GM12878 (cell line): ENCODE data around the gene PTPRN2. TPM values are rescaled to one million over a fixed set of nuclear protein-coding genes. Genes with fewer than 3 reads are reported as not detected.

ENCODE experiments used
- ATAC-seq: fragments of 200-7000 bp; cut with Tn5 transposase; 3 replicates; pipeline ENCODE4 v1.9.1; 2020; ENCODE audit warnings: mild to moderate bottlenecking, moderate library complexity
- BruUV-seq: library from RNA; stranded (reverse); fragments of 400-500 nt; replicated peaks from 2 replicates; lab custom pipeline; 2021; lab: Mats Ljungman, UMichigan
- CTCF ChIA-PET: fragments of 300-600 bp; sonication (Branson Sonifier 250); formaldehyde crosslinking; extraction: SDS; loops from one replicate; lab custom pipeline; 2021; ENCODE audit warnings: inconsistent platforms; lab: Yijun Ruan, JAX
- POLR2A ChIA-PET: fragments of 350-600 bp; formaldehyde crosslinking; extraction: SDS; loops from one replicate; lab custom pipeline; 2021; ENCODE audit warnings: inconsistent platforms; lab: Charles Lee
- RAD21 ChIA-PET: fragments of 300-600 bp; sonication (Branson Sonifier 250); formaldehyde crosslinking; loops from one replicate; lab custom pipeline; 2023; ENCODE audit warnings: antibody characterized with exemption; ENCODE audit not compliant: unreplicated experiment; lab: Charles Lee
- SMC1A ChIA-PET: fragments of 300-600 bp; sonication (Branson Sonifier 250); formaldehyde crosslinking; loops from one replicate; lab custom pipeline; 2023; ENCODE audit not compliant: unreplicated experiment, uncharacterized antibody; lab: Charles Lee
- DNase-seq: peaks from one replicate; pipeline ENCODE4 v3.0.0-alpha.2; 2011; ENCODE audit warnings: low read depth, low spot score
- FAIRE-seq: peaks from 3 replicates; lab custom pipeline; 2011; peaks lifted over from hg19 to GRCh38; lab: Jason Lieb, UNC
- H2AFZ ChIP-seq: 2 replicates; pipeline ENCODE4 v1.6.0; 2011; ENCODE audit warnings: low read depth, low read length, control low read depth; ENCODE audit not compliant: control insufficient read depth
- H3K27ac ChIP-seq: 2 replicates; pipeline ENCODE4 v1.5.1; 2011; ENCODE audit warnings: control low read depth; ENCODE audit not compliant: control insufficient read depth, insufficient read depth
- H3K27me3 ChIP-seq, 2 experiments: replicated peaks in 1 of 2; 2 replicates each; pipeline versions ENCODE4 v1.6.0 to v1.6.1; 2011; ENCODE audit warnings: low read length in 1 of 2; ENCODE audit not compliant: control insufficient read depth in 2 of 2, insufficient read depth in 2 of 2
- H3K36me3 ChIP-seq, 2 experiments: 2 replicates each; pipeline ENCODE4 v1.5.1; 2011; ENCODE audit warnings: low read length in 1 of 2; ENCODE audit not compliant: control insufficient read depth in 2 of 2, insufficient read depth in 2 of 2
- H3K4me1 ChIP-seq: 2 replicates; pipeline ENCODE4 v1.6.1; 2011; ENCODE audit warnings: mild to moderate bottlenecking, low read length, moderate library complexity, mixed read lengths; ENCODE audit not compliant: control insufficient read depth, insufficient read depth
- H3K4me2 ChIP-seq: 2 replicates; pipeline ENCODE4 v1.6.0; 2011; ENCODE audit warnings: control low read depth; ENCODE audit not compliant: control insufficient read depth, insufficient read depth
- H3K4me3 ChIP-seq: fragments of 200-600 bp; sonication (generic); 2 replicates; pipeline ENCODE4 v1.5.1; 2016
- H3K79me2 ChIP-seq: 2 replicates; pipeline ENCODE4 v1.6.0; 2011; ENCODE audit warnings: low read length; ENCODE audit not compliant: control insufficient read depth, insufficient read depth
- H3K9ac ChIP-seq: 2 replicates; pipeline ENCODE4 v1.8.0; 2011; ENCODE audit warnings: low read length, control low read depth, mixed read lengths; ENCODE audit not compliant: control insufficient read depth, insufficient read depth
- H3K9me3 ChIP-seq: replicated peaks from 3 replicates; pipeline ENCODE4 v1.5.1; 2011; ENCODE audit warnings: mild to moderate bottlenecking, low read length; ENCODE audit not compliant: control insufficient read depth, insufficient read depth
- H4K20me1 ChIP-seq: 2 replicates; pipeline ENCODE4 v1.6.0; 2011; ENCODE audit not compliant: control insufficient read depth, insufficient read depth
- MEF2A ChIP-seq: IDR thresholded peaks from 2 replicates; pipeline ENCODE4 v1.6.1; 2011; ENCODE audit warnings: low read depth, mild to moderate bottlenecking, low read length, moderate library complexity; ENCODE audit not compliant: insufficient read depth
- MXI1 ChIP-seq: fragments of 150-350 bp; IDR thresholded peaks from 2 replicates; pipeline ENCODE4 v1.6.1; 2011; ENCODE audit warnings: low read depth, mild to moderate bottlenecking, inconsistent platforms, low read length, improper control_type of control experiment
- RBBP5 ChIP-seq: fragments of 200-600 bp; sonication (generic); conservative IDR thresholded peaks from 2 replicates; pipeline ENCODE4 v1.6.1; 2016
- SUPT20H ChIP-seq: IDR thresholded peaks from 2 replicates; pipeline ENCODE4 v1.6.1; 2011; ENCODE audit warnings: low read depth, mild to moderate bottlenecking, low read length, moderate library complexity, borderline replicate concordance; ENCODE audit not compliant: control insufficient read depth
- TBL1XR1 ChIP-seq: IDR thresholded peaks from 2 replicates; pipeline ENCODE4 v1.6.1; 2012; ENCODE audit warnings: low read depth, low read length, improper control_type of control experiment
- YBX1 ChIP-seq: fragments of 450-650 bp; IDR thresholded peaks from 2 replicates; pipeline ENCODE4 v1.6.1; 2016; ENCODE audit warnings: antibody characterized with exemption
- ZBTB4 ChIP-seq: fragments of 450-650 bp; formaldehyde crosslinking; IDR thresholded peaks from 2 replicates; pipeline ENCODE4 v1.4.0; 2022; ENCODE audit warnings: mild to moderate bottlenecking, moderate library complexity
- ZNF24 ChIP-seq: fragments of 450-650 bp; IDR thresholded peaks from 2 replicates; pipeline ENCODE4 v1.6.1; 2017; ENCODE audit warnings: antibody characterized with exemption, mild to moderate bottlenecking
- WGBS: methylation state at CpG from one replicate; pipeline ENCODE4 v1.1.6; 2016; ENCODE audit warnings: low lambda C conversion rate; ENCODE audit not compliant: insufficient replicate concordance, insufficient coverage; ENCODE audit errors: missing lambda C conversion rate; 5-methylcytosine and 5-hydroxymethylcytosine counted together
- in situ Hi-C: fragments of 300-500 bp; cut with MboI; formaldehyde crosslinking; loops from 9 replicates; pipeline ENCODE4 v1.14.3; 2018; ENCODE audit warnings: mixed read lengths
- intact Hi-C: fragments of 100-400 bp; cut with micrococcal nuclease; formaldehyde crosslinking; loops from one replicate; pipeline ENCODE4 v1.14.2; 2022; ENCODE audit not compliant: unreplicated experiment
- polyA plus RNA-seq, 11 experiments: library from polyadenylated mRNA; depleted of rRNA in 4 of 11; unstranded in 6 of 11; stranded (reverse) in 5 of 11; fragments of >200 nt; fragmentation: Nextera tagmentation in 4 of 11; fragmentation: Illumina TruSeq in 1 of 11; extraction: Ambion mirVana in 4 of 11; extraction: Trizol in 1 of 11; gene quantifications; 1 replicate in 1 of 11; 2 replicates in 10 of 11; pipeline versions ENCODE4 v1.2.1 to v1.2.3, GENCODE V29; 2011 to 2016; ENCODE audit warnings: inconsistent platforms in 2 of 11, missing spikeins in 2 of 11, low read depth in 1 of 11
- total RNA-seq, 4 experiments: library from RNA; depleted of rRNA in 3 of 4; stranded (reverse); fragments of >200 nt in 3 of 4; fragmentation: Illumina TruSeq in 1 of 4; extraction: Trizol in 1 of 4; gene quantifications; 2 replicates each; pipeline versions ENCODE4 v1.2.1 to v1.2.3, GENCODE V29; 2013 to 2021
- TF ChIP-seq, protein P1 (sequence below): IDR thresholded peaks from 2 replicates; pipeline ENCODE4 v1.6.1; 2012; ENCODE audit warnings: low read length, inconsistent platforms

The PTPRN2 gene
- total and polyA plus RNA-seq, 10 of the 15 experiments (the other 5 are each of a cell fraction or from before 2014, with no cell fraction given), result 5.4 TPM; not detected in 9

- BruUV-seq, result no TSS peak
- 20% methylated on average over 8 of the region's 8 CpGs for WGBS
- Histone ChIP-seq H3K27me3 (no peaks in the 10 kb centered on the region), H2AFZ (no peak overlapping the region), H3K27ac (no peak overlapping the region), H3K9me3 (no peaks in the 10 kb centered on the region; the same call in 2 of the 3 replicates), H3K9ac (no peak overlapping the region), H4K20me1 (no peaks in the 10 kb centered on the region), H3K36me3 (no peaks in the 10 kb centered on the region), H3K4me2 (no peak overlapping the region), H3K4me1 (no peaks in the 10 kb centered on the region), H3K4me3 (no peak overlapping the region), H3K79me2 (no peaks in the 10 kb centered on the region)
- TF ChIP-seq SUPT20H (no peak), ZNF24 (no peak), MXI1 (no peak), ZBTB4 (no peak), YBX1 (no peak), RBBP5 (no peak), TBL1XR1 (no peak), MEF2A (no peak)
- TF ChIP-seq, protein P1, sequence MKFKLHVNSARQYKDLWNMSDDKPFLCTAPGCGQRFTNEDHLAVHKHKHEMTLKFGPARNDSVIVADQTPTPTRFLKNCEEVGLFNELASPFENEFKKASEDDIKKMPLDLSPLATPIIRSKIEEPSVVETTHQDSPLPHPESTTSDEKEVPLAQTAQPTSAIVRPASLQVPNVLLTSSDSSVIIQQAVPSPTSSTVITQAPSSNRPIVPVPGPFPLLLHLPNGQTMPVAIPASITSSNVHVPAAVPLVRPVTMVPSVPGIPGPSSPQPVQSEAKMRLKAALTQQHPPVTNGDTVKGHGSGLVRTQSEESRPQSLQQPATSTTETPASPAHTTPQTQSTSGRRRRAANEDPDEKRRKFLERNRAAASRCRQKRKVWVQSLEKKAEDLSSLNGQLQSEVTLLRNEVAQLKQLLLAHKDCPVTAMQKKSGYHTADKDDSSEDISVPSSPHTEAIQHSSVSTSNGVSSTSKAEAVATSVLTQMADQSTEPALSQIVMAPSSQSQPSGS, result no peak
- RAD21 ChIA-PET, result no interaction called here
- in situ Hi-C loops (no loop called here), intact Hi-C loops (no loop called here)
- POLR2A ChIA-PET, result no interaction called here
- DNase-seq (no peak), ATAC-seq (no peak), FAIRE-seq (no peak)
- SMC1A ChIA-PET, result no interaction called here
- CTCF ChIA-PET, result no interaction called here
Observed at GRCh38 chr7:158049271-158049670, 538.4 kb downstream of the PTPRN2 start.
